Stimulated activated CD8-positive, alpha-beta memory T cell treated with anti-CD3 and anti-CD28 coated beads, Interleukin-7, amount 100 ng/mL, for 1 hour (primary cell): ENCODE results near the gene PTX4.

ENCODE experiments used
- DNase-seq, 2 donors: peaks; one replicate each; pipeline ENCODE4 v3.0.0-alpha.2; 2020; ENCODE audit warnings: low read depth in 2 of 2

The PTX4 gene

GRCh38 chr16:1500465-1501150 lies 11.9 kb upstream of the PTX4 start:
- DNase-seq = no peak

- no peak for DNase-seq
These were observed 11.2 kb upstream of the PTX4 start for GRCh38 chr16:1499756-1500464.

- DNase-seq = no peak
These were observed 10.3 kb upstream of the PTX4 start for GRCh38 chr16:1498899-1499676.

GRCh38 chr16:1497014-1497598 lies 8.4 kb upstream of the PTX4 start:
- DNase-seq = no peak

GRCh38 chr16:1496464-1496863 lies 7.7 kb upstream of the PTX4 start:
- no peak for DNase-seq

GRCh38 chr16:1495889-1496262 lies 7.1 kb upstream of the PTX4 start:
- no peak for DNase-seq

GRCh38 chr16:1495211-1495888 lies 6.6 kb upstream of the PTX4 start:
- no peak for DNase-seq

GRCh38 chr16:1494711-1495110 lies 6.0 kb upstream of the PTX4 start:
- DNase-seq = no peak

GRCh38 chr16:1494129-1494640 lies 5.4 kb upstream of the PTX4 start:
- no peak for DNase-seq

- no peak for DNase-seq
These were observed 5.0 kb upstream of the PTX4 start for GRCh38 chr16:1493746-1494094.

- peak; percentile 73 to 80 for DNase-seq
These were observed 4.4 kb upstream of the PTX4 start, which contains the start of gene TELO2 for GRCh38 chr16:1492923-1493745. TSS of gene TELO2 (plus strand) at chr16:1493360. CDS start at chr16:1494282, 922 bp downstream.

GRCh38 chr16:1492082-1492922 lies 3.6 kb upstream of the PTX4 start:
- no peak for DNase-seq

- DNase-seq = no peak
These were observed 2.6 kb upstream of the PTX4 start for GRCh38 chr16:1491327-1491726.

GRCh38 chr16:1489077-1489476 lies 333 bp upstream of the PTX4 start:
- no peak for DNase-seq

GRCh38 chr16:1488054-1488601 lies 616 bp downstream of the PTX4 start:
- no peak for DNase-seq

GRCh38 chr16:1487395-1488053 lies 1.2 kb downstream of the PTX4 start:
- DNase-seq = no peak

- no peak for DNase-seq
These were observed 2.0 kb downstream of the PTX4 start for GRCh38 chr16:1486551-1487390.
